WERI-Rb-1 (cell line): Measurements from ENCODE around the gene CDKAL1.

ENCODE experiments used
- DNase-seq: peaks from one replicate; pipeline ENCODE4 v3.0.0-alpha.2; 2020
- H3K27ac ChIP-seq: fragments of 250-450 bp; sonication (Bioruptor Pico); 2 replicates; pipeline ENCODE4 v1.5.1; 2020; ENCODE audit warnings: mild to moderate bottlenecking, moderate library complexity
- H3K27me3 ChIP-seq: fragments of 250-450 bp; sonication (Bioruptor Pico); 2 replicates; pipeline ENCODE4 v1.5.1; 2021; ENCODE audit warnings: mild to moderate bottlenecking, low read depth, moderate library complexity; ENCODE audit not compliant: insufficient read depth, severe bottlenecking
- H3K36me3 ChIP-seq: fragments of 250-450 bp; sonication (Bioruptor Pico); 2 replicates; pipeline ENCODE4 v1.5.1; 2020; ENCODE audit warnings: mild to moderate bottlenecking, moderate library complexity
- H3K4me3 ChIP-seq: 2 replicates; pipeline ENCODE4 v1.5.1; 2011; ENCODE audit warnings: low read depth, mild to moderate bottlenecking, control low read depth, low read length
- H3K9me3 ChIP-seq: fragments of 250-450 bp; sonication (Bioruptor Pico); 2 replicates; pipeline ENCODE4 v1.5.1; 2021; ENCODE audit warnings: mild to moderate bottlenecking, moderate library complexity; ENCODE audit not compliant: severe bottlenecking
- CTCF ChIP-seq: IDR thresholded peaks from 2 replicates; pipeline ENCODE4 v1.5.1; 2011; ENCODE audit warnings: low read depth, mild to moderate bottlenecking, control low read depth, inconsistent platforms, low read length

The CDKAL1 gene

GRCh38 chr6:21204951-21205350 lies 670.7 kb downstream of the CDKAL1 start:
- Histone ChIP-seq H3K9me3 (peaks cover 3% of the 10 kb centered on the region), H3K27me3 (no peaks in the 10 kb centered on the region), H3K27ac (no peak overlapping the region), H3K36me3 (peaks cover 23% of the 10 kb centered on the region), H3K4me3 (no peak overlapping the region)
- TF ChIP-seq CTCF = no peak
- no peak for DNase-seq

GRCh38 chr6:21208081-21208795 lies 674.0 kb downstream of the CDKAL1 start:
- Histone ChIP-seq H3K27me3 (no peaks in the 10 kb centered on the region), H3K36me3 (peaks cover 13% of the 10 kb centered on the region), H3K9me3 (peaks cover 3% of the 10 kb centered on the region), H3K4me3 (no peak overlapping the region), H3K27ac (no peak overlapping the region)
- no peak for DNase-seq
- no peak for TF ChIP-seq CTCF

GRCh38 chr6:21208796-21209186 lies 674.5 kb downstream of the CDKAL1 start:
- peaks cover 3% of the 10 kb centered on the region for H3K9me3 ChIP-seq
- H3K4me3 ChIP-seq = no peak overlapping the region
- H3K27me3 ChIP-seq = no peaks in the 10 kb centered on the region
- TF ChIP-seq CTCF = no peak
- DNase-seq = no peak
- H3K36me3 ChIP-seq = peaks cover 13% of the 10 kb centered on the region
- no peak overlapping the region for H3K27ac ChIP-seq

GRCh38 chr6:21213492-21213891 lies 679.2 kb downstream of the CDKAL1 start:
- Histone ChIP-seq H3K27ac (no peak overlapping the region), H3K9me3 (no peaks in the 10 kb centered on the region), H3K27me3 (no peaks in the 10 kb centered on the region), H3K4me3 (no peak overlapping the region), H3K36me3 (peaks cover 6% of the 10 kb centered on the region)
- no peak for TF ChIP-seq CTCF
- no peak for DNase-seq

- Histone ChIP-seq H3K4me3 (no peak overlapping the region), H3K27ac (no peak overlapping the region)
Observed at GRCh38 chr6:21214738-21215448, 680.6 kb downstream of the CDKAL1 start.

More at GRCh38 chr6:21214738-21215448, 680.6 kb downstream of the CDKAL1 start:
- Histone ChIP-seq H3K36me3 (peaks cover 2% of the 10 kb centered on the region; the same call in 1 of the 2 replicates), H3K27me3 (no peaks in the 10 kb centered on the region), H3K9me3 (no peaks in the 10 kb centered on the region)
- no peak for TF ChIP-seq CTCF
- no peak for DNase-seq
